H1 (cell line): ENCODE data around the gene VPS52.

Source experiments
- ATF3 ChIP-seq: IDR thresholded peaks from 2 replicates; pipeline ENCODE4 v1.6.1; 2011; ENCODE audit warnings: low read depth, mild to moderate bottlenecking, low read length; ENCODE audit not compliant: insufficient read depth
- CTCF ChIP-seq, 3 experiments: IDR thresholded peaks; 1 replicate in 2 of 3; 2 replicates in 1 of 3; pipeline versions ENCODE4 v1.5.1 to v1.6.1; 2011; ENCODE audit warnings: low read length in 3 of 3, mild to moderate bottlenecking in 3 of 3, inconsistent platforms in 2 of 3, low read depth in 1 of 3, moderate library complexity in 1 of 3; ENCODE audit not compliant: insufficient read depth in 1 of 3; ENCODE audit errors: control extremely low read depth in 1 of 3
- FOSL1 ChIP-seq: IDR thresholded peaks from 2 replicates; pipeline ENCODE4 v1.6.1; 2011; ENCODE audit warnings: mild to moderate bottlenecking, low read depth, low read length, moderate library complexity; ENCODE audit not compliant: insufficient read depth
- MAX ChIP-seq: IDR thresholded peaks from 2 replicates; pipeline ENCODE4 v1.6.1; 2012; ENCODE audit warnings: inconsistent platforms

GRCh38 chr6:33272275-33273128 lies 826 bp upstream of the VPS52 start:
- TF ChIP-seq ATF3 (no peak), CTCF (IDR thresholded peaks at IDR 0.05; ENCODE audit: control extremely low read depth in 1 of 3, insufficient read depth in 1 of 3, low read depth in 1 of 3, low read length in 3 of 3) (no peak), MAX (peak; percentile 3; the same call in 1 of the 2 replicates), FOSL1 (no peak)
